Stomach (tissue), 9 donors: ENCODE results near the gene RAB1B. TPM values are rescaled to one million over a fixed set of nuclear protein-coding genes. Genes with fewer than 3 reads are reported as not detected.

ENCODE experiments used
- DNase-seq, 2 donors: peaks; one replicate each; pipeline versions ENCODE4 v3.0.0 to v3.0.0-alpha.2; 2013 to 2019
- H3K27ac ChIP-seq, 5 donors: fragments of 200-600 bp in 4 of 5; sonication (generic) in 4 of 5; one replicate each; pipeline ENCODE4 v1.5.1; 2013 to 2019; ENCODE audit warnings: mild to moderate bottlenecking in 1 of 5, moderate library complexity in 1 of 5
- H3K27me3 ChIP-seq, 3 donors: fragments of 200-600 bp; sonication (generic); one replicate each; pipeline ENCODE4 v1.5.1; 2017 to 2019; ENCODE audit warnings: mixed run types in 1 of 3
- H3K36me3 ChIP-seq, 4 donors: fragments of 200-600 bp; sonication (generic); 1 replicate in 3 of 4; 2 replicates in 1 of 4; pipeline ENCODE4 v1.5.1; 2016 to 2019
- H3K4me1 ChIP-seq, 4 donors: fragments of 200-600 bp; sonication (generic); one replicate each; pipeline ENCODE4 v1.5.1; 2016 to 2019
- H3K4me3 ChIP-seq, 4 donors: fragments of 200-600 bp; sonication (generic) in 3 of 4; one replicate each; pipeline ENCODE4 v1.5.1; 2016 to 2019; ENCODE audit warnings: mild to moderate bottlenecking in 1 of 4
- H3K9me3 ChIP-seq, 4 donors: fragments of 200-600 bp; sonication (generic); one replicate each; pipeline ENCODE4 v1.5.1; 2016 to 2019
- EP300 ChIP-seq: sonication (generic); formaldehyde crosslinking; IDR thresholded peaks from one replicate; pipeline ENCODE4 v1.6.1; 2017; ENCODE audit warnings: antibody characterized with exemption
- POLR2A ChIP-seq, 4 donors: fragments of 450-650 bp; IDR thresholded peaks; one replicate each; pipeline ENCODE4 v1.6.1; 2016; ENCODE audit warnings: antibody characterized with exemption in 4 of 4, control low read depth in 2 of 4, mild to moderate bottlenecking in 1 of 4, moderate library complexity in 1 of 4
- POLR2AphosphoS5 ChIP-seq, 3 donors: sonication (generic); formaldehyde crosslinking; IDR thresholded peaks; one replicate each; pipeline ENCODE4 v1.6.1; 2016; ENCODE audit warnings: antibody characterized with exemption in 3 of 3
- WGBS, 5 donors: extraction: QIAGEN DNeasy Blood & Tissue Kit in 3 of 5; methylation state at CpG; one replicate each; pipeline versions ENCODE4 v1.1.5 to v1.1.7; 2013 to 2018; 5-methylcytosine and 5-hydroxymethylcytosine counted together
- intact Hi-C: fragments of 100-400 bp; cut with DNase I; formaldehyde crosslinking; loops from one replicate; pipeline ENCODE4 v1.15.1; 2023; ENCODE audit warnings: low total_unique reads
- polyA plus RNA-seq, 3 donors: library from polyadenylated mRNA; stranded (reverse); fragments of 200-250 nt; gene quantifications; one replicate each; pipeline ENCODE4 v1.2.3, GENCODE V29; 2013
- total RNA-seq, 5 donors: library from RNA; depleted of rRNA; stranded (reverse); fragments of >200 nt; gene quantifications; one replicate each; pipeline versions ENCODE4 v1.1.0 to v1.2.3, GENCODE V29; 2014 to 2016
- TF ChIP-seq, protein P1 (sequence below), 7 experiments: fragments of 450-650 bp in 4 of 7; fragments of 200-600 bp in 3 of 7; sonication (generic) in 3 of 7; IDR thresholded peaks; one replicate each; pipeline ENCODE4 v1.5.1; 2016 to 2019; ENCODE audit warnings: antibody characterized with exemption in 7 of 7, control low read depth in 2 of 7, mild to moderate bottlenecking in 1 of 7
- donor health status: healthy with polysubstance abuse.
- donor health status: Bipolar disorder and iron deficiency.
- donor health status: healthy.

Gene RAB1B
- total and polyA plus RNA-seq, 8 donors = 19.3 to 170 (median 82.3) TPM

DNA sequence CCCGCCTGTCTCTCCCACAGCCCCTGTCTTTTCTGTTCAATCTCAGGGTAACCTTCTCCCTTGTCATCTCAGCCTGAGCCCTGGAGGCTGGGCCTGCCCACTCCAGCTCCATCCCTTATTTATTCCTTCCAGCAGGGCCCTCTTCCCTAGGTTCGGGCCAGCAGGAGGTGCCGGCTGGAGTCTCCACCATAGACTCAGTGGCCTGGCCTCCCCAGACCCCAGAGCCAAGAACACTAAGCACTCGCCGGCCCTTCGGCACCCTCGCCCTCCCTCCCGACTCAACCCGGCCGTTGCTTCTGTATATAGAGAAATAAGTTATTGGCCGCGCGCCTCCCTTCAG is 1.4 kb upstream of the RAB1B start:
- Histone ChIP-seq H3K27ac (peak overlapping the region; percentile 90 to 98 (median 98)), H3K36me3 (peaks cover 22 to 58% (median 54%) of the 10 kb centered on the region in 4 donors), H3K27me3 (no peaks in the 10 kb centered on the region), H3K4me1 (peaks cover 16 to 51% (median 45%) of the 10 kb centered on the region in 4 donors), H3K9me3 (no peaks in the 10 kb centered on the region), H3K4me3 (peak overlapping the region; percentile 72 to 81 (median 78))
- no peak for TF ChIP-seq POLR2AphosphoS5 (IDR thresholded peaks at IDR 0.05)
- no peak for TF ChIP-seq EP300
- TF ChIP-seq, protein P1, sequence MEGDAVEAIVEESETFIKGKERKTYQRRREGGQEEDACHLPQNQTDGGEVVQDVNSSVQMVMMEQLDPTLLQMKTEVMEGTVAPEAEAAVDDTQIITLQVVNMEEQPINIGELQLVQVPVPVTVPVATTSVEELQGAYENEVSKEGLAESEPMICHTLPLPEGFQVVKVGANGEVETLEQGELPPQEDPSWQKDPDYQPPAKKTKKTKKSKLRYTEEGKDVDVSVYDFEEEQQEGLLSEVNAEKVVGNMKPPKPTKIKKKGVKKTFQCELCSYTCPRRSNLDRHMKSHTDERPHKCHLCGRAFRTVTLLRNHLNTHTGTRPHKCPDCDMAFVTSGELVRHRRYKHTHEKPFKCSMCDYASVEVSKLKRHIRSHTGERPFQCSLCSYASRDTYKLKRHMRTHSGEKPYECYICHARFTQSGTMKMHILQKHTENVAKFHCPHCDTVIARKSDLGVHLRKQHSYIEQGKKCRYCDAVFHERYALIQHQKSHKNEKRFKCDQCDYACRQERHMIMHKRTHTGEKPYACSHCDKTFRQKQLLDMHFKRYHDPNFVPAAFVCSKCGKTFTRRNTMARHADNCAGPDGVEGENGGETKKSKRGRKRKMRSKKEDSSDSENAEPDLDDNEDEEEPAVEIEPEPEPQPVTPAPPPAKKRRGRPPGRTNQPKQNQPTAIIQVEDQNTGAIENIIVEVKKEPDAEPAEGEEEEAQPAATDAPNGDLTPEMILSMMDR (IDR thresholded peaks at IDR 0.05) = no peak
- intact Hi-C loops = no loop called here
- no peak for DNase-seq
- 12 to 28% (median 16%) methylated on average over 11 to 13 of the region's 13 CpGs for WGBS, 5 donors

GRCh38 chr11:66267379-66268243 is 828 bp upstream of the RAB1B start:
- Histone ChIP-seq H3K36me3 (peaks cover 22 to 58% (median 54%) of the 10 kb centered on the region in 4 donors), H3K9me3 (no peaks in the 10 kb centered on the region), H3K27ac (peak overlapping the region; percentile 90 to 98 (median 98)), H3K27me3 (no peaks in the 10 kb centered on the region), H3K4me3 (peak overlapping the region; percentile 72 to 81 (median 78)), H3K4me1 (peaks cover 16 to 54% (median 45%) of the 10 kb centered on the region in 4 donors)
- intact Hi-C loops = no loop called here
- WGBS, 5 donors = 0 to 1% (median 0%) methylated on average over 29 to 61 of the region's 61 CpGs
- TF ChIP-seq EP300 (no peak), POLR2AphosphoS5 (IDR thresholded peaks at IDR 0.05) (peak in 2 of 3 donors; percentile 35 to 82), POLR2A (IDR thresholded peaks at IDR 0.05) (peak in 2 of 4 donors; percentile 34 to 37)
- TF ChIP-seq, protein P1 (IDR thresholded peaks at IDR 0.05) = no peak
- peak; percentile 89 to 97 for DNase-seq

GRCh38 chr11:66268952-66269905 is 790 bp downstream of the RAB1B start:
- peaks cover 16 to 54% (median 45%) of the 10 kb centered on the region in 4 donors for H3K4me1 ChIP-seq
- H3K9me3 ChIP-seq = no peaks in the 10 kb centered on the region
- TF ChIP-seq, protein P1 (IDR thresholded peaks at IDR 0.05) = no peak
- TF ChIP-seq EP300 = no peak
- TF ChIP-seq POLR2AphosphoS5 (IDR thresholded peaks at IDR 0.05) = no peak
- no peak for TF ChIP-seq POLR2A (IDR thresholded peaks at IDR 0.05)
- intact Hi-C loops = no loop called here
- peak overlapping the region; percentile 72 to 81 (median 78) for H3K4me3 ChIP-seq
- DNase-seq = peak in 1 of 2 donors; percentile 59
- peaks cover 31 to 58% (median 54%) of the 10 kb centered on the region in 4 donors for H3K36me3 ChIP-seq
- peak overlapping the region; percentile 96 to 98 (median 98) for H3K27ac ChIP-seq
- no peaks in the 10 kb centered on the region for H3K27me3 ChIP-seq
- WGBS, 5 donors = 2 to 3% (median 2%) methylated on average over 29 to 32 of the region's 32 CpGs

DNA sequence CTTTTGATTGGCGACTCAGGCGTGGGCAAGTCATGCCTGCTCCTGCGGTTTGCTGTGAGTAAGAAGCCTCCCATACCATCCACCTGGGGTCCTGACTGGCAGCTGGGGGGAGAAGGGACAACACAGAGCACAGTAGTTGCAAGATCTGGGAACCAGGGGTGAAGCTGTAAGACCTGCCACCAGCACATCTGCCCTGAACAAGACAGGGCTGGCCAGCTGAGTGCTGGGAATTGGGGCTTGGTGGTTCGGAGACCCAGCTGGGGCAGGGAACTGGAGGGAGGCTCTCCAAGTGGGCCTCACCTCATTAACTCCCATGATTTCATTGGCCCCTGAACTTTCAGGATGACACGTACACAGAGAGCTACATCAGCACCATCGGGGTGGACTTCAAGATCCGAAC is 3.4 kb downstream of the RAB1B start:
- H3K36me3 ChIP-seq = peaks cover 43 to 60% (median 57%) of the 10 kb centered on the region in 4 donors

More for the DNA sequence above, 3.4 kb downstream of the RAB1B start:
- WGBS, 5 donors = 93 to 96% (median 94%) methylated on average over 7 of the region's 7 CpGs
- Histone ChIP-seq H3K9me3 (no peaks in the 10 kb centered on the region), H3K27ac (no peak overlapping the region), H3K4me3 (no peak overlapping the region), H3K4me1 (peaks cover 13 to 42% (median 34%) of the 10 kb centered on the region in 4 donors), H3K27me3 (no peaks in the 10 kb centered on the region)
- no peak for DNase-seq
- TF ChIP-seq, protein P1 (IDR thresholded peaks at IDR 0.05) = no peak
- TF ChIP-seq POLR2A (IDR thresholded peaks at IDR 0.05) (no peak), POLR2AphosphoS5 (IDR thresholded peaks at IDR 0.05) (no peak), EP300 (no peak)
- intact Hi-C loops = no loop called here
